GM12864 (cell line): ENCODE data around the gene PLPPR3.

ENCODE experiments used
- DNase-seq: peaks from one replicate; pipeline ENCODE4 v3.0.0-alpha.2; 2011; ENCODE audit warnings: low read depth
- H3K4me3 ChIP-seq: 2 replicates; pipeline ENCODE4 v1.5.1; 2011; ENCODE audit warnings: mild to moderate bottlenecking, low read depth, low read length, control low read depth
- TF ChIP-seq, protein P1 (sequence below): IDR thresholded peaks from 2 replicates; pipeline ENCODE4 v1.5.1; 2011; ENCODE audit warnings: low read depth, mild to moderate bottlenecking, moderate library complexity, low read length, control low read depth, inconsistent platforms; ENCODE audit errors: missing control alignments

Gene PLPPR3

DNA sequence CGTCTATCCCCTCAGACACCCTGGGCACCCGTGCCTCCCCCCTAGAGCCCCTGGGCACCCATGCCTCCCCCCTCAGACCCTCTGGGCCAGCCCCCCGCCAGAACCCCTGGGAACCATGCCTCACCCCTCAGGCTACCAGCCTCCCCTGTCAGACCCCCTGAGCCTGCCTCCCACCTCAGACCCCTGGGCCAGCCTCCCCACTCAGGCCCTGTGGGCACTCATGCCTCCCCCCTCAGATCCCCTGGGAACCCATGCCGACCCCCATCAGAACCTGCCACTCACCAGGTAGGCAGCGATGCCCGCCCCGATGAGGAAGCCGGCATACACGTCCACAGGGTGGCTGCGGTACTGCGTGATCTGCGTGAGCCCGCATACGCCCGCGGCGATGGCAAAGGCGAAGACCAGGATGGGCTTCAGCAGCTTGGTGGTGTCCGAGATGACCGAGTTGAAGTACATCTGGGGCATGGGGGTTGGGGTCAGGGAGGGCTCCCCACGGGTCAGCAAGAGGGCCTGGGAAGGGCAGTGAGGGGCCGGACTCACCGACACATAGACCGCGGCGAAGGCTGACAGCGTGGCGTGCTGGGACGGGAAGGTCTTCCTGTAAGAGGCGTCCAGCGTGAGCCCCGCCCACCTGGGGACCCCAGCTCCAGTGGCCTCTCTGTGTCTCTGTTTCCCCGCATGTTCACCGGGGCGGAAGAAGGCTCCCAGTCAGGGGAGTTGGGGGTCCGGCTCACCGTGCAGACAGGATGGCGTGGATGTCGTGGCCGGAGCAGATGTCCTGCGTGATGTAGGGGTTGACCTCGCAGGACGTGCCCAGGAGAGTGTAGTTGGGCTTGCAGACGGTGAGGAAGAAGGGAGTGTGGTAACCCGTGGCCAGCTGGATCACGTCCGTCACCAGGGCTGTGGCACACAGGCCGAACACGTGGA lies 7.3 kb downstream of the PLPPR3 start:
- no peak overlapping the region for H3K4me3 ChIP-seq
- TF ChIP-seq, protein P1, sequence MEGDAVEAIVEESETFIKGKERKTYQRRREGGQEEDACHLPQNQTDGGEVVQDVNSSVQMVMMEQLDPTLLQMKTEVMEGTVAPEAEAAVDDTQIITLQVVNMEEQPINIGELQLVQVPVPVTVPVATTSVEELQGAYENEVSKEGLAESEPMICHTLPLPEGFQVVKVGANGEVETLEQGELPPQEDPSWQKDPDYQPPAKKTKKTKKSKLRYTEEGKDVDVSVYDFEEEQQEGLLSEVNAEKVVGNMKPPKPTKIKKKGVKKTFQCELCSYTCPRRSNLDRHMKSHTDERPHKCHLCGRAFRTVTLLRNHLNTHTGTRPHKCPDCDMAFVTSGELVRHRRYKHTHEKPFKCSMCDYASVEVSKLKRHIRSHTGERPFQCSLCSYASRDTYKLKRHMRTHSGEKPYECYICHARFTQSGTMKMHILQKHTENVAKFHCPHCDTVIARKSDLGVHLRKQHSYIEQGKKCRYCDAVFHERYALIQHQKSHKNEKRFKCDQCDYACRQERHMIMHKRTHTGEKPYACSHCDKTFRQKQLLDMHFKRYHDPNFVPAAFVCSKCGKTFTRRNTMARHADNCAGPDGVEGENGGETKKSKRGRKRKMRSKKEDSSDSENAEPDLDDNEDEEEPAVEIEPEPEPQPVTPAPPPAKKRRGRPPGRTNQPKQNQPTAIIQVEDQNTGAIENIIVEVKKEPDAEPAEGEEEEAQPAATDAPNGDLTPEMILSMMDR = no peak
- DNase-seq = no peak

DNA sequence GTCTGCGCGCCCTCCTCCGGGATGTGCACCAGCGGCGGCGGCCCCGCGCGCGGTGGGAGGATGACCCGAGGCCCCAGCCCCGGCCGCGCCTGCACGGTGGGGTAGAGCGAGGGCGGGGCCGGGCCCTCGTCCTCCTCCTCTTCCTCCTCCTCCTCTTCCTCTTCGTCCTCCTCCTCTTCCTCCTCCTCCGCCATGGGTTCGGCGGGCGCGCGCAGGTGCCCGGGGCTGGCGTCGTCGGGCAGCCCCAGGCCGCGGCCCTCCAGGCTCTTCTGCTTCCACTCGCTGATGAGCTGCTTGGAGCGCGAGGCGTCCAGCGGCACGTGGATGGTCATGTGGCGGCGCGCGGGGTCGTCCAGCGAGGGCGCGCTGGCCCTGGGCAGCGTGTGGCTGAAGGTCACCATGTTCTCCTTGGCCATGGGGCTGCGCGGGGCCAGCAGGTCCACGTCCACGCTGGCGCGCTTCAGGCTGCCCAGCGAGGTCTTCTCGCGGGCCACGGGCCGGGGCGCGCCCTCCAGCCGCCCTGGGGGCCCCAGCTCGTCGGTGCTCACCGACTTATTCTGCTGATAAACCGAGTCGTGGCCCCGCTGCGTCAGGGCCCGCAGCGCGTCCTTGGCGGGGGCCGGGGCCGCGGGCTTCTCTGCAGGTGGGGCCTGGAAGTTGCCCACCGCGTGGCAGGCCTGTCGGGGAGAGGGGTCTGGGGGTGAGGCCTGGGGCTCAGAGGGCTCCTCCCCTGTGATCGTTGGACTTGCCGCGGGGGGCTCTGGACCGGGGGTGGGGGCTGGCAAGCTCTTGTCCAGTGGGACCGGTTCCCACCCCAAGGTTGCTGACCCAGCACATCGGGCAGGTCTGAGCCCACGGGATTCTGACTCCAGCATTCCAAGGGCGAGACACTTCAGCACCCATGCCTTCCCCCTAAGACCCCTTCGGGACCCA lies 8.3 kb downstream of the PLPPR3 start:
- H3K4me3 ChIP-seq = no peak overlapping the region
- TF ChIP-seq, protein P1 = no peak
- DNase-seq = no peak

- TF ChIP-seq, protein P1 = no peak
- no peak for DNase-seq
- H3K4me3 ChIP-seq = no peak overlapping the region
Measured at GRCh38 chr19:812747-813218, 9.0 kb downstream of the PLPPR3 start.

- TF ChIP-seq, protein P1 = no peak
- DNase-seq = no peak
- no peak overlapping the region for H3K4me3 ChIP-seq
Measured at GRCh38 chr19:812049-812746, 9.6 kb downstream of the PLPPR3 start.

GRCh38 chr19:811506-812048 lies 10.2 kb downstream of the PLPPR3 start:
- no peak for DNase-seq
- no peak overlapping the region for H3K4me3 ChIP-seq
- TF ChIP-seq, protein P1 = no peak

DNA sequence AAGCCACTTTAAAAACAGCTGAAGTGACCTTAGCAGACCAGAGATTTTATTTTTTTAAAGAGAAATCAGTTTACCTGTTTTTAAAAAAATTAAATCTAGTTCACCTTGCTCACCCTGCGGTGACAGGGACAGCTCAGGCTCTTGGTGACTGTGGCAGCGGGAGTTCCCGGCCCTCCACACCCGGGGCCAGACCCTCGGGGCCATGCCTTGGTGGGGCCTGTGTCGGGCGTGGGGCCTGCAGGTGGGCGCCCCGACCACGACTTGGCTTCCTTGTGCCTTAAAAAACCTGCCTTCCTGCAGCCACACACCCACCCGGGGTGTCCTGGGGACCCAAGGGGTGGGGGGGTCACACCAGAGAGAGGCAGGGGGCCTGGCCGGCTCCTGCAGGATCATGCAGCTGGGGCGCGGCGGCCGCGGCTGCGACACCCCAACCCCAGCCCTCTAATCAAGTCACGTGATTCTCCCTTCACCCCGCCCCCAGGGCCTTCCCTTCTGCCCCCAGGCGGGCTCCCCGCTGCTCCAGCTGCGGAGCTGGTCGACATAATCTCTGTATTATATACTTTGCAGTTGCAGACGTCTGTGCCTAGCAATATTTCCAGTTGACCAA lies 10.8 kb downstream of the PLPPR3 start:
- no peak for DNase-seq
- TF ChIP-seq, protein P1 = no peak
- H3K4me3 ChIP-seq = no peak overlapping the region
